ENCODE data around the gene ANKRD13C. TPM values are rescaled to one million over a fixed set of nuclear protein-coding genes. Genes with fewer than 3 reads are reported as not detected.

Gene ANKRD13C
- total and polyA plus RNA-seq, 2 of the 4 experiments (the other 2 are of a cell fraction) = 8.3 to 10.9 TPM

- Histone ChIP-seq H3K4me2 (ENCODE audit: low read depth, low read length) (no peak overlapping the region), H3K4me3 (ENCODE audit: insufficient read depth, low read depth, low read length) (no peak overlapping the region), H4K8ac (ENCODE audit: low read depth in 2 of 2, low read length in 2 of 2) (no peak overlapping the region), H2BK15ac (ENCODE audit: low read depth, low read length) (no peak overlapping the region), H3K56ac (ENCODE audit: extremely low read depth, insufficient read depth, low read length) (no peak overlapping the region), H3K4me1 (ENCODE audit: control insufficient read depth, insufficient read depth, low read length) (peaks cover 2% of the 10 kb centered on the region; the same call in 1 of the 2 replicates), H3K36me3 (ENCODE audit: control insufficient read depth, insufficient read depth, low read length) (peaks cover 9% of the 10 kb centered on the region), H2AK5ac (ENCODE audit: low read depth, low read length) (no peak overlapping the region), H3K23ac (ENCODE audit: low read depth, low read length) (no peak overlapping the region), H2BK120ac (ENCODE audit: low read depth, low read length) (no peak overlapping the region), H3K4ac (ENCODE audit: low read depth, low read length) (no peak overlapping the region), H3K14ac (replicated peaks; ENCODE audit: low read depth, low read length) (no peak overlapping the region), H3K9ac (ENCODE audit: low read depth, low read length) (no peak overlapping the region), H2AK9ac (replicated peaks; ENCODE audit: low read depth, low read length, poor library complexity) (no peak overlapping the region), H4K91ac (ENCODE audit: insufficient read depth, low read depth, low read length) (no peak overlapping the region), H2BK20ac (ENCODE audit: low read depth, low read length) (no peak overlapping the region), H3K18ac (ENCODE audit: low read depth, low read length) (no peak overlapping the region), H3K9me3 (ENCODE audit: control insufficient read depth, insufficient read depth, low read length) (no peaks in the 10 kb centered on the region), H4K5ac (ENCODE audit: low read depth, low read length) (no peak overlapping the region), H3K79me1 (ENCODE audit: low read depth in 1 of 2, low read length in 2 of 2) (peaks cover 6 to 7% of the 10 kb centered on the region in 2 experiments; a peak in 3 of 4 replicates), H3K27me3 (ENCODE audit: control insufficient read depth, insufficient read depth, low read length) (no peaks in the 10 kb centered on the region), H2AFZ (replicated peaks; ENCODE audit: low read length, poor library complexity) (no peak overlapping the region), H3K27ac (ENCODE audit: insufficient read depth, low read length) (no peak overlapping the region), H2BK5ac (ENCODE audit: low read depth, low read length, poor library complexity, severe bottlenecking) (no peak overlapping the region), H3K9me1 (ENCODE audit: insufficient read depth, low read length) (peaks cover 3% of the 10 kb centered on the region; the same call in 1 of the 2 replicates), H4K20me1 (ENCODE audit: insufficient read depth, low read length) (no peaks in the 10 kb centered on the region)
- no CpG with 5 or more reads among the region's 5 CpGs for WGBS, 2 experiments (ENCODE audit: extremely low coverage in 2 of 2, insufficient read length in 1 of 2)
- ATAC-seq (ENCODE audit: low read depth) (no peak), DNase-seq (no peak)
- BruUV-seq (replicated peaks) = no TSS peak
- intact Hi-C loops (cut with micrococcal nuclease) = no loop called here
- dilution Hi-C loops (cut with HindIII; ENCODE audit: low sequenced_read_pairs, unreplicated experiment) = no loop called here
- in situ Hi-C loops (cut with MboI; ENCODE audit: low sequenced_read_pairs) = no loop called here
- POLR2A ChIA-PET (ENCODE audit: unreplicated experiment) = no interaction called here
- CTCF ChIA-PET = no interaction called here
- TF ChIP-seq MAFK (IDR thresholded peaks at IDR 0.05; ENCODE audit: low read depth, low read length) (peak; percentile 47; the same call in 1 of the 2 replicates), RFX5 (IDR thresholded peaks at IDR 0.05; ENCODE audit: low read depth, low read length) (no peak), RAD21 (IDR thresholded peaks at IDR 0.05; ENCODE audit: low read length) (no peak)
Observed at GRCh38 chr1:70286453-70286852, 68.1 kb downstream of the ANKRD13C start.
